DOHH2 (cell line): ENCODE results near the gene HMCN2.
"Not testable (repeated sequence)": the region's sequence is repeated elsewhere in the genome, so short reads cannot be mapped to it uniquely, and the experiment has no call there.

ENCODE experiments used
- H3F3A ChIP-seq: fragments of 200-600 bp; sonication (generic), shearing (Covaris generic); 2 replicates; pipeline ENCODE4 v1.6.0; 2016; ENCODE audit warnings: antibody characterized with exemption, mild to moderate bottlenecking; ENCODE audit not compliant: control insufficient read depth, insufficient read depth
- H3K27ac ChIP-seq: fragments of 200-600 bp; sonication (generic); 2 replicates; pipeline ENCODE4 v1.5.1; 2014; ENCODE audit warnings: low read depth, mild to moderate bottlenecking, low read length, moderate library complexity
- H3K27me3 ChIP-seq: fragments of 200-600 bp; sonication (generic); 2 replicates; pipeline ENCODE4 v1.6.1; 2014; ENCODE audit warnings: mild to moderate bottlenecking, low read length, mixed read lengths; ENCODE audit not compliant: control insufficient read depth
- H3K36me3 ChIP-seq: fragments of 200-600 bp; sonication (generic); 2 replicates; pipeline ENCODE4 v1.6.1; 2014; ENCODE audit warnings: mild to moderate bottlenecking, low read length, moderate library complexity, mixed read lengths; ENCODE audit not compliant: control insufficient read depth
- H3K4me1 ChIP-seq: fragments of 200-600 bp; sonication (generic); 2 replicates; pipeline ENCODE4 v1.6.1; 2014; ENCODE audit warnings: mild to moderate bottlenecking, low read length, mixed read lengths; ENCODE audit not compliant: control insufficient read depth
- H3K4me2 ChIP-seq: fragments of 200-600 bp; sonication (generic); 2 replicates; pipeline ENCODE4 v1.6.0; 2014; ENCODE audit warnings: mild to moderate bottlenecking, low read length, moderate library complexity
- H3K4me3 ChIP-seq: fragments of 200-600 bp; sonication (generic); 2 replicates; pipeline ENCODE4 v1.5.1; 2014; ENCODE audit warnings: mild to moderate bottlenecking, low read length, mixed read lengths
- H3K79me2 ChIP-seq: fragments of 200-600 bp; sonication (generic); 2 replicates; pipeline ENCODE4 v1.6.1; 2014; ENCODE audit warnings: mild to moderate bottlenecking, low read length, mixed read lengths; ENCODE audit not compliant: control insufficient read depth
- H3K9me2 ChIP-seq: fragments of 200-600 bp; sonication (generic); replicated peaks from 2 replicates; pipeline ENCODE4 v1.6.1; 2014; ENCODE audit warnings: mild to moderate bottlenecking, low read length, mixed read lengths; ENCODE audit not compliant: control insufficient read depth
- H3K9me3 ChIP-seq: fragments of 200-600 bp; sonication (generic); 2 replicates; pipeline ENCODE4 v1.6.1; 2014; ENCODE audit warnings: antibody characterized with exemption, low read length, mixed read lengths; ENCODE audit not compliant: control insufficient read depth, insufficient read depth
- H4K20me1 ChIP-seq: fragments of 200-600 bp; sonication (generic); 2 replicates; pipeline ENCODE4 v1.6.0; 2014; ENCODE audit warnings: low read depth, mild to moderate bottlenecking, antibody characterized with exemption, low read length, moderate library complexity; ENCODE audit not compliant: control insufficient read depth, insufficient read depth
- CTCF ChIP-seq: fragments of 200-600 bp; sonication (generic); IDR thresholded peaks from one replicate; pipeline ENCODE4 v1.5.1; 2014; ENCODE audit warnings: antibody characterized with exemption, mild to moderate bottlenecking, low read depth, low read length; ENCODE audit not compliant: poor library complexity, severe bottlenecking
- EZH2phosphoT487 ChIP-seq: fragments of 200-600 bp; sonication (generic); IDR thresholded peaks from 2 replicates; pipeline ENCODE4 v1.6.1; 2017; ENCODE audit warnings: borderline replicate concordance, mild to moderate bottlenecking, antibody characterized with exemption, low read length, moderate library complexity, mixed read lengths

The HMCN2 gene

GRCh38 chr9:130275156-130275555 lies 9.6 kb downstream of the HMCN2 start:
- no peaks in the 10 kb centered on the region for H3K9me3 ChIP-seq
- no peak overlapping the region for H3K4me2 ChIP-seq
- H3K27ac ChIP-seq, result no peak overlapping the region
- no peaks in the 10 kb centered on the region for H3K79me2 ChIP-seq
- no peak overlapping the region for H3K4me3 ChIP-seq
- TF ChIP-seq EZH2phosphoT487, result no peak
- no peak for TF ChIP-seq CTCF
- H3K36me3 ChIP-seq, result no peaks in the 10 kb centered on the region
- H4K20me1 ChIP-seq, result no peaks in the 10 kb centered on the region
- peaks cover 5% of the 10 kb centered on the region; the same call in 1 of the 2 replicates for H3K27me3 ChIP-seq
- H3K4me1 ChIP-seq, result no peaks in the 10 kb centered on the region
- H3F3A ChIP-seq, result no peaks in the 10 kb centered on the region
- no peaks in the 10 kb centered on the region for H3K9me2 ChIP-seq

DNA sequence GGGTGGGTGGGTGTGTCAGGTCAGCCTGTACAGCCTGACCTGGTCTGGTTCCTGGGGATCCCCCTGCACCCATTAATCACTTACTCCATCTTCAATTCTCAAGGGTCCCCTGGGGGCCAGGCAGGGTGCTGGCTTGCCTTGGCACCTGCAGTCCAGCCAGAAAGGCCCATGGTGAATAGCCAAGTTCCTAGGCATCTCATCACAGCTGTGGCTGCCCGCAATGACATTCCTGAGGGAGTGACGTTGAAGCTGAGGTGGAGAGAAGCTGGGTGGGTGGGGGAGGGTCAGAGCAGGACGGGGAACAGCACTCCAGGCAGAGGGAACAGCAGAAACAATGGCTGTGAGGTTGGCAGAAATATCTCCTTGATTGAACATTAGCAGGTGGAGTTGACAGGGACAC lies 10.6 kb downstream of the HMCN2 start:
- TF ChIP-seq EZH2phosphoT487 (no peak), CTCF (no peak)
- Histone ChIP-seq H3K36me3 (no peaks in the 10 kb centered on the region), H3K4me2 (no peak overlapping the region), H3K27me3 (peaks cover under 1% of the 10 kb centered on the region; the same call in 1 of the 2 replicates), H3K27ac (no peak overlapping the region), H3K4me1 (no peaks in the 10 kb centered on the region), H3F3A (no peaks in the 10 kb centered on the region), H3K4me3 (no peak overlapping the region), H3K9me2 (no peaks in the 10 kb centered on the region), H4K20me1 (no peaks in the 10 kb centered on the region), H3K9me3 (no peaks in the 10 kb centered on the region), H3K79me2 (no peaks in the 10 kb centered on the region)

DNA sequence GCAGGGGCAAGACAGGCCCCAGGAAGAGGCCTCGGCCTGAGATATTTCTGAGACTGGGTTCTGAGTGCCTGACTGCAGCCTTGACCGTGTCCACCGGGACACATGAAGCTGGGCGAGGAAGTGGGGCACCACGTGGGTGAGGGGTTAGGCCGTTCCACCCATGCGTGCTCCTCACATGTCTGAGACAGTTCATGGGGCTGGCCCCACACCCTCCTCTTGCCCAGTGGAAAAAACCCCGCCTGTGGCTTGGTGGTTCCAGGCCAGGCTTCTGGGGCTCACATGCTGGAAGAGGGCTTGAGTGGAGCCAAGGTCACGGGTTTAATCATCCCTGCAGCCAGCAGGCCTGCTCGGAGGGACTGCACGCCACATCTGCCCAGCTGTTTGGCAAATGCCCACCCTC lies 11.4 kb downstream of the HMCN2 start:
- TF ChIP-seq EZH2phosphoT487, result no peak
- no peaks in the 10 kb centered on the region for H3K9me3 ChIP-seq
- no peak overlapping the region for H3K4me3 ChIP-seq
- no peaks in the 10 kb centered on the region for H3K36me3 ChIP-seq
- no peaks in the 10 kb centered on the region; the same call in 1 of the 2 replicates for H3K27me3 ChIP-seq
- no peaks in the 10 kb centered on the region for H3K79me2 ChIP-seq
- H3K4me2 ChIP-seq, result no peak overlapping the region
- no peaks in the 10 kb centered on the region for H4K20me1 ChIP-seq
- no peaks in the 10 kb centered on the region for H3K9me2 ChIP-seq
- no peaks in the 10 kb centered on the region for H3F3A ChIP-seq
- H3K4me1 ChIP-seq, result no peaks in the 10 kb centered on the region
- H3K27ac ChIP-seq, result no peak overlapping the region

DNA sequence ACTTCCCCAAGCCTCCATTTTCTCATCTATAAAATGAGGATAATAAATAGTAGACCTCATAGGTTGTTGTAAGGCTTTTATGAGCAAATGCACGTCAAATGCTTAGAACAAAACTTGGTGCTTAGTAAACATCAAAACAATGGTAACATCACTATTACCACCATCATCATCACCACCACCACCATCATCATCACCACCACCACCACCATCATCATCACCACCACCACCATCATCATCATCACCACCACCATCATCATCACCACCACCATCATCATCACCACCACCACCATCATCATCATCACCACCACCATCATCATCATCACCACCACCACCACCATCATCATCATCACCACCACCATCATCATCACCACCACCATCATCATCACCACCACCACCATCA lies 12.0 kb downstream of the HMCN2 start:
- not testable (repeated sequence) for H3K4me1 ChIP-seq, H3F3A ChIP-seq, H3K9me3 ChIP-seq, H3K27me3 ChIP-seq, H3K36me3 ChIP-seq, H3K27ac ChIP-seq, H3K4me3 ChIP-seq, H3K4me2 ChIP-seq, H3K9me2 ChIP-seq, H3K79me2 ChIP-seq, H4K20me1 ChIP-seq
